GM18519 (cell line): ENCODE measurements around the gene ALG12.

Source experiments
- ATAC-seq: cut with Tn5 transposase; IDR thresholded peaks from one replicate; pipeline ENCODE4 v1.9.1; 2021; ENCODE audit warnings: mild to moderate bottlenecking, moderate library complexity; ENCODE audit not compliant: unreplicated experiment, low FRiP score

ALG12 gene

GRCh38 chr22:49933236-49934159 is 15.3 kb upstream of the ALG12 start:
- no peak for ATAC-seq

- ATAC-seq: no peak
Measured at GRCh38 chr22:49930596-49931412, 12.6 kb upstream of the ALG12 start.

- no peak for ATAC-seq
Measured at GRCh38 chr22:49929994-49930575, 11.8 kb upstream of the ALG12 start.

GRCh38 chr22:49929211-49929979 is 11.2 kb upstream of the ALG12 start:
- ATAC-seq: no peak

GRCh38 chr22:49928555-49929210 is 10.4 kb upstream of the ALG12 start:
- ATAC-seq: no peak

- ATAC-seq: no peak
Measured at GRCh38 chr22:49928185-49928495, 9.9 kb upstream of the ALG12 start.

- no peak for ATAC-seq
Measured at GRCh38 chr22:49927483-49928184, 9.4 kb upstream of the ALG12 start.

- no peak for ATAC-seq
Measured at GRCh38 chr22:49926916-49927315, 8.7 kb upstream of the ALG12 start.

GRCh38 chr22:49925525-49926128 is 7.4 kb upstream of the ALG12 start:
- no peak for ATAC-seq

- ATAC-seq: no peak
Measured at GRCh38 chr22:49924113-49924833, 6.0 kb upstream of the ALG12 start.

GRCh38 chr22:49923445-49923844 is 5.2 kb upstream of the ALG12 start:
- ATAC-seq: no peak

GRCh38 chr22:49922926-49923325 is 4.7 kb upstream of the ALG12 start:
- ATAC-seq: no peak

GRCh38 chr22:49922484-49922883 is 4.2 kb upstream of the ALG12 start:
- no peak for ATAC-seq

GRCh38 chr22:49921508-49922278 is 3.5 kb upstream of the ALG12 start:
- no peak for ATAC-seq

GRCh38 chr22:49920859-49921258 is 2.6 kb upstream of the ALG12 start:
- no peak for ATAC-seq

- ATAC-seq: no peak
Measured at GRCh38 chr22:49918911-49919881, 958 bp upstream of the ALG12 start.

- ATAC-seq: no peak
Measured at GRCh38 chr22:49916831-49917230, 1.4 kb downstream of the ALG12 start.
